ENCODE data around the gene RAET1G. TPM values are rescaled to one million over a fixed set of nuclear protein-coding genes. Genes with fewer than 3 reads are reported as not detected.

The RAET1G gene
- total and polyA plus RNA-seq, 9 of the 15 experiments (the other 6 are each of a cell fraction or from before 2014, with no cell fraction given): 0.11 TPM; not detected in 8

- TF ChIP-seq ZNF217 (CRISPR knock-in tag; IDR thresholded peaks at IDR 0.05) (no peak), KAT7 (CRISPR knock-in tag; IDR thresholded peaks at IDR 0.05; ENCODE audit: borderline replicate concordance) (no peak), SMARCA5 (IDR thresholded peaks at IDR 0.05) (no peak), MYNN (IDR thresholded peaks at IDR 0.05) (0 out of 2 replicates have a peak, but pooled peaks have one; percentile 35), MYNN (CRISPR knock-in tag; IDR thresholded peaks at IDR 0.05) (no peak)
- TF ChIP-seq, protein P1, sequence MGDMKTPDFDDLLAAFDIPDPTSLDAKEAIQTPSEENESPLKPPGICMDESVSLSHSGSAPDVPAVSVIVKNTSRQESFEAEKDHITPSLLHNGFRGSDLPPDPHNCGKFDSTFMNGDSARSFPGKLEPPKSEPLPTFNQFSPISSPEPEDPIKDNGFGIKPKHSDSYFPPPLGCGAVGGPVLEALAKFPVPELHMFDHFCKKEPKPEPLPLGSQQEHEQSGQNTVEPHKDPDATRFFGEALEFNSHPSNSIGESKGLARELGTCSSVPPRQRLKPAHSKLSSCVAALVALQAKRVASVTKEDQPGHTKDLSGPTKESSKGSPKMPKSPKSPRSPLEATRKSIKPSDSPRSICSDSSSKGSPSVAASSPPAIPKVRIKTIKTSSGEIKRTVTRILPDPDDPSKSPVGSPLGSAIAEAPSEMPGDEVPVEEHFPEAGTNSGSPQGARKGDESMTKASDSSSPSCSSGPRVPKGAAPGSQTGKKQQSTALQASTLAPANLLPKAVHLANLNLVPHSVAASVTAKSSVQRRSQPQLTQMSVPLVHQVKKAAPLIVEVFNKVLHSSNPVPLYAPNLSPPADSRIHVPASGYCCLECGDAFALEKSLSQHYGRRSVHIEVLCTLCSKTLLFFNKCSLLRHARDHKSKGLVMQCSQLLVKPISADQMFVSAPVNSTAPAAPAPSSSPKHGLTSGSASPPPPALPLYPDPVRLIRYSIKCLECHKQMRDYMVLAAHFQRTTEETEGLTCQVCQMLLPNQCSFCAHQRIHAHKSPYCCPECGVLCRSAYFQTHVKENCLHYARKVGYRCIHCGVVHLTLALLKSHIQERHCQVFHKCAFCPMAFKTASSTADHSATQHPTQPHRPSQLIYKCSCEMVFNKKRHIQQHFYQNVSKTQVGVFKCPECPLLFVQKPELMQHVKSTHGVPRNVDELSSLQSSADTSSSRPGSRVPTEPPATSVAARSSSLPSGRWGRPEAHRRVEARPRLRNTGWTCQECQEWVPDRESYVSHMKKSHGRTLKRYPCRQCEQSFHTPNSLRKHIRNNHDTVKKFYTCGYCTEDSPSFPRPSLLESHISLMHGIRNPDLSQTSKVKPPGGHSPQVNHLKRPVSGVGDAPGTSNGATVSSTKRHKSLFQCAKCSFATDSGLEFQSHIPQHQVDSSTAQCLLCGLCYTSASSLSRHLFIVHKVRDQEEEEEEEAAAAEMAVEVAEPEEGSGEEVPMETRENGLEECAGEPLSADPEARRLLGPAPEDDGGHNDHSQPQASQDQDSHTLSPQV (IDR thresholded peaks at IDR 0.05): no peak
- TF ChIP-seq, protein P2, sequence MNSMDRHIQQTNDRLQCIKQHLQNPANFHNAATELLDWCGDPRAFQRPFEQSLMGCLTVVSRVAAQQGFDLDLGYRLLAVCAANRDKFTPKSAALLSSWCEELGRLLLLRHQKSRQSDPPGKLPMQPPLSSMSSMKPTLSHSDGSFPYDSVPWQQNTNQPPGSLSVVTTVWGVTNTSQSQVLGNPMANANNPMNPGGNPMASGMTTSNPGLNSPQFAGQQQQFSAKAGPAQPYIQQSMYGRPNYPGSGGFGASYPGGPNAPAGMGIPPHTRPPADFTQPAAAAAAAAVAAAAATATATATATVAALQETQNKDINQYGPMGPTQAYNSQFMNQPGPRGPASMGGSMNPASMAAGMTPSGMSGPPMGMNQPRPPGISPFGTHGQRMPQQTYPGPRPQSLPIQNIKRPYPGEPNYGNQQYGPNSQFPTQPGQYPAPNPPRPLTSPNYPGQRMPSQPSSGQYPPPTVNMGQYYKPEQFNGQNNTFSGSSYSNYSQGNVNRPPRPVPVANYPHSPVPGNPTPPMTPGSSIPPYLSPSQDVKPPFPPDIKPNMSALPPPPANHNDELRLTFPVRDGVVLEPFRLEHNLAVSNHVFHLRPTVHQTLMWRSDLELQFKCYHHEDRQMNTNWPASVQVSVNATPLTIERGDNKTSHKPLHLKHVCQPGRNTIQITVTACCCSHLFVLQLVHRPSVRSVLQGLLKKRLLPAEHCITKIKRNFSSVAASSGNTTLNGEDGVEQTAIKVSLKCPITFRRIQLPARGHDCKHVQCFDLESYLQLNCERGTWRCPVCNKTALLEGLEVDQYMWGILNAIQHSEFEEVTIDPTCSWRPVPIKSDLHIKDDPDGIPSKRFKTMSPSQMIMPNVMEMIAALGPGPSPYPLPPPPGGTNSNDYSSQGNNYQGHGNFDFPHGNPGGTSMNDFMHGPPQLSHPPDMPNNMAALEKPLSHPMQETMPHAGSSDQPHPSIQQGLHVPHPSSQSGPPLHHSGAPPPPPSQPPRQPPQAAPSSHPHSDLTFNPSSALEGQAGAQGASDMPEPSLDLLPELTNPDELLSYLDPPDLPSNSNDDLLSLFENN (IDR thresholded peaks at IDR 0.05; ENCODE audit: low read depth in 2 of 2, low read length in 2 of 2): no peak; a peak in 1 of 4 replicates
- TF ChIP-seq, protein P3, sequence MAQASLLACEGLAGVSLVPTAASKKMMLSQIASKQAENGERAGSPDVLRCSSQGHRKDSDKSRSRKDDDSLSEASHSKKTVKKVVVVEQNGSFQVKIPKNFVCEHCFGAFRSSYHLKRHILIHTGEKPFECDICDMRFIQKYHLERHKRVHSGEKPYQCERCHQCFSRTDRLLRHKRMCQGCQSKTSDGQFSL (CRISPR knock-in tag; IDR thresholded peaks at IDR 0.05): 0 out of 2 replicates have a peak, but pooled peaks have one; percentile 16
- TF ChIP-seq, protein P3 (tag; IDR thresholded peaks at IDR 0.05): no peak
These were observed 3.3 kb upstream of the RAET1G start (continued) for GRCh38 chr6:149925974-149926777.
